Superior temporal gyrus (tissue), 1 donor: ENCODE data around the gene TBL1XR1.
"Not testable (repeated sequence)": the region's sequence is repeated elsewhere in the genome, so short reads cannot be mapped to it uniquely, and the experiment has no call there.

ENCODE experiments used
- DNase-seq: peaks from one replicate; pipeline ENCODE4 v3.0.0-alpha.2; 2016; ENCODE audit errors: extremely low spot score

TBL1XR1 gene

GRCh38 chr3:177034832-177035475, 162.3 kb downstream of the TBL1XR1 start:
- no peak for DNase-seq

- peak; percentile 8 for DNase-seq
These were observed 170.6 kb downstream of the TBL1XR1 start for GRCh38 chr3:177026505-177027277.

GRCh38 chr3:177015881-177016280, 181.4 kb downstream of the TBL1XR1 start:
- no peak for DNase-seq

GRCh38 chr3:177013681-177014280, 183.5 kb downstream of the TBL1XR1 start:
- no peak for DNase-seq

GRCh38 chr3:177005718-177006405, 191.4 kb downstream of the TBL1XR1 start:
- DNase-seq = no peak

GRCh38 chr3:177000159-177000558, 197.1 kb downstream of the TBL1XR1 start:
- DNase-seq = not testable (repeated sequence)

- DNase-seq = no peak
These were observed 201.3 kb downstream of the TBL1XR1 start for GRCh38 chr3:176995946-176996345.

GRCh38 chr3:176994891-176995781, 202.1 kb downstream of the TBL1XR1 start:
- DNase-seq = no peak

- DNase-seq = no peak
These were observed 202.9 kb downstream of the TBL1XR1 start for GRCh38 chr3:176994393-176994792.

- DNase-seq = no peak
These were observed 204.3 kb downstream of the TBL1XR1 start for GRCh38 chr3:176992978-176993377.

GRCh38 chr3:176992565-176992964, 204.7 kb downstream of the TBL1XR1 start:
- DNase-seq = no peak

GRCh38 chr3:176988795-176989194, 208.5 kb downstream of the TBL1XR1 start:
- no peak for DNase-seq

- no peak for DNase-seq
These were observed 209.2 kb downstream of the TBL1XR1 start for GRCh38 chr3:176987901-176988650.

- no peak for DNase-seq
These were observed 218.8 kb downstream of the TBL1XR1 start for GRCh38 chr3:176978441-176978840.

GRCh38 chr3:176977331-176977730, 220.0 kb downstream of the TBL1XR1 start:
- no peak for DNase-seq

- no peak for DNase-seq
These were observed 220.7 kb downstream of the TBL1XR1 start for GRCh38 chr3:176976586-176976985.

- no peak for DNase-seq
These were observed 223.0 kb downstream of the TBL1XR1 start for GRCh38 chr3:176974279-176974678.

- DNase-seq = no peak
These were observed 225.6 kb downstream of the TBL1XR1 start for GRCh38 chr3:176971613-176972174.

- no peak for DNase-seq
These were observed 226.5 kb downstream of the TBL1XR1 start for GRCh38 chr3:176970770-176971169.

- no peak for DNase-seq
These were observed 227.8 kb downstream of the TBL1XR1 start for GRCh38 chr3:176969506-176969905.
